HCT116 (cell line): ENCODE measurements around the gene POLN. TPM values are rescaled to one million over a fixed set of nuclear protein-coding genes. Genes with fewer than 3 reads are reported as not detected.

Experiments used
- ATAC-seq: fragments of 200-7000 bp; cut with Tn5 transposase; 2 replicates; pipeline ENCODE4 v1.9.1; 2020; ENCODE audit warnings: mild to moderate bottlenecking, moderate library complexity
- BruUV-seq: library from RNA; stranded (reverse); fragments of 400-500 nt; replicated peaks from 2 replicates; lab custom pipeline; 2021; lab: Mats Ljungman, UMichigan
- CTCF ChIA-PET: fragments of 300-600 bp; sonication (Branson Sonifier 250); formaldehyde crosslinking; loops from one replicate; lab custom pipeline; 2021; ENCODE audit warnings: antibody characterized with exemption; lab: Charles Lee
- POLR2A ChIA-PET: fragments of 300-600, 350-600 bp; sonication (Branson Sonifier 250); formaldehyde crosslinking; loops from one replicate; lab custom pipeline; 2021; ENCODE audit warnings: antibody characterized with exemption; lab: Charles Lee
- RAD21 ChIA-PET, 2 experiments: fragments of 300-600 bp; sonication (Branson Sonifier 250); formaldehyde crosslinking; loops; one replicate each; lab custom pipeline; 2023; ENCODE audit warnings: low total read pairs in 2 of 2; ENCODE audit not compliant: uncharacterized antibody in 2 of 2, unreplicated experiment in 2 of 2, low non-redundant PET in 1 of 2; lab: Charles Lee
- DNase-seq: peaks from one replicate; pipeline ENCODE4 v3.0.0-alpha.2; 2010; ENCODE audit warnings: low read depth, low spot score
- H2AFZ ChIP-seq: fragments of 200-600 bp; shearing (Covaris generic), sonication (generic); 2 replicates; pipeline ENCODE4 v1.6.1; 2017; ENCODE audit warnings: low read depth, mixed run types, mixed read lengths, antibody characterized with exemption, low read length; ENCODE audit not compliant: poor library complexity, severe bottlenecking
- H3K27ac ChIP-seq: 2 replicates; pipeline ENCODE4 v1.5.1; 2012; ENCODE audit warnings: low read depth, low read length
- H3K27me3 ChIP-seq: fragments of 200-600 bp; sonication (generic); 2 replicates; pipeline ENCODE4 v1.6.1; 2016; ENCODE audit warnings: mixed run types, low read length, mixed read lengths; ENCODE audit not compliant: insufficient read depth
- H3K36me3 ChIP-seq, 2 experiments: fragments of 200-500 bp in 1 of 2; fragments of 200-600 bp in 1 of 2; sonication (Bioruptor generic) in 1 of 2; sonication (generic) in 1 of 2; 2 replicates each; pipeline versions ENCODE4 v1.5.1 to v1.6.1; 2014 to 2016; ENCODE audit warnings: low read length in 2 of 2, inconsistent platforms in 1 of 2, mixed read lengths in 1 of 2, mixed run types in 1 of 2; ENCODE audit not compliant: insufficient read depth in 2 of 2, control insufficient read depth in 1 of 2
- H3K4me1 ChIP-seq, 2 experiments: fragments of 200-600 bp in 1 of 2; sonication (generic) in 1 of 2; 2 replicates each; pipeline versions ENCODE4 v1.5.1 to v1.6.1; 2012 to 2017; ENCODE audit warnings: low read length in 2 of 2, inconsistent platforms in 1 of 2, mild to moderate bottlenecking in 1 of 2, mixed read lengths in 1 of 2, mixed run types in 1 of 2, moderate library complexity in 1 of 2; ENCODE audit not compliant: insufficient read depth in 2 of 2, control insufficient read depth in 1 of 2
- H3K4me2 ChIP-seq: fragments of 200-600 bp; sonication (generic); 2 replicates; pipeline ENCODE4 v1.6.1; 2017; ENCODE audit warnings: mixed run types, low read length, mixed read lengths
- H3K4me3 ChIP-seq, 2 experiments: fragments of 200-600 bp in 1 of 2; sonication (generic) in 1 of 2; replicated peaks in 1 of 2; 2 replicates each; pipeline ENCODE4 v1.5.1; 2011 to 2016; ENCODE audit warnings: low read length in 2 of 2, control low read depth in 1 of 2, low read depth in 1 of 2, mild to moderate bottlenecking in 1 of 2, mixed read lengths in 1 of 2, mixed run types in 1 of 2
- H3K79me2 ChIP-seq: fragments of 200-600 bp; sonication (generic); 2 replicates; pipeline ENCODE4 v1.6.1; 2017; ENCODE audit warnings: mild to moderate bottlenecking, mixed run types, low read length, moderate library complexity, mixed read lengths; ENCODE audit not compliant: insufficient read depth
- H3K9ac ChIP-seq: fragments of 200-600 bp; sonication (generic); 2 replicates; pipeline ENCODE4 v1.6.1; 2016; ENCODE audit warnings: low read length, mixed read lengths
- H3K9me2 ChIP-seq: fragments of 200-600 bp; sonication (generic), shearing (Covaris generic); 2 replicates; pipeline ENCODE4 v1.6.1; 2017; ENCODE audit warnings: mixed run types, mild to moderate bottlenecking, moderate library complexity; ENCODE audit not compliant: insufficient read depth
- H3K9me3 ChIP-seq, 2 experiments: fragments of 200-500 bp in 1 of 2; fragments of 200-600 bp in 1 of 2; sonication (Bioruptor generic) in 1 of 2; sonication (generic) in 1 of 2; 2 replicates each; pipeline ENCODE4 v1.6.1; 2014 to 2017; ENCODE audit warnings: low read length in 2 of 2, mixed read lengths in 2 of 2, inconsistent platforms in 1 of 2, low read depth in 1 of 2, mild to moderate bottlenecking in 1 of 2, mixed run types in 1 of 2, moderate library complexity in 1 of 2; ENCODE audit not compliant: control insufficient read depth in 1 of 2, insufficient read depth in 1 of 2
- H4K20me1 ChIP-seq: fragments of 200-600 bp; sonication (generic), shearing (Covaris generic); 2 replicates; pipeline ENCODE4 v1.6.1; 2017; ENCODE audit warnings: mixed run types, mild to moderate bottlenecking, moderate library complexity; ENCODE audit not compliant: insufficient read depth
- CBX3 ChIP-seq: IDR thresholded peaks from 2 replicates; pipeline ENCODE4 v1.6.1; 2012; ENCODE audit warnings: low read depth
- CEBPB ChIP-seq: IDR thresholded peaks from 2 replicates; pipeline ENCODE4 v1.6.1; 2012; ENCODE audit warnings: low read depth
- EGR1 ChIP-seq: IDR thresholded peaks from 2 replicates; pipeline ENCODE4 v1.6.1; 2012; ENCODE audit warnings: low read depth
- EZH2 ChIP-seq: fragments of 200-600 bp; sonication (generic); IDR thresholded peaks from 2 replicates; pipeline ENCODE4 v1.6.1; 2017; ENCODE audit warnings: antibody characterized with exemption, mixed run types
- MAX ChIP-seq: IDR thresholded peaks from 2 replicates; pipeline ENCODE4 v1.6.1; 2012
- POLR2AphosphoS5 ChIP-seq: IDR thresholded peaks from 2 replicates; pipeline ENCODE4 v1.6.1; 2011; ENCODE audit warnings: mild to moderate bottlenecking, low read depth, low read length, moderate library complexity
- RAD21 ChIP-seq: IDR thresholded peaks from 2 replicates; pipeline ENCODE4 v1.6.1; 2012; ENCODE audit warnings: low read depth, mild to moderate bottlenecking
- SIN3A ChIP-seq: IDR thresholded peaks from 2 replicates; pipeline ENCODE4 v1.6.1; 2012; ENCODE audit warnings: low read depth
- SP1 ChIP-seq: IDR thresholded peaks from 2 replicates; pipeline ENCODE4 v1.6.1; 2012; ENCODE audit warnings: low read depth
- SRF ChIP-seq: IDR thresholded peaks from 2 replicates; pipeline ENCODE4 v1.6.1; 2012; ENCODE audit warnings: low read depth
- TCF7L2 ChIP-seq: IDR thresholded peaks from 2 replicates; pipeline ENCODE4 v1.7.0; 2011; ENCODE audit warnings: borderline replicate concordance, inconsistent platforms; ENCODE audit not compliant: insufficient read depth, insufficient read length; ENCODE audit errors: extremely low read depth
- YY1 ChIP-seq: IDR thresholded peaks from 2 replicates; pipeline ENCODE4 v1.6.1; 2011; ENCODE audit warnings: low read length, low read depth, moderate library complexity, mild to moderate bottlenecking; ENCODE audit not compliant: insufficient replicate concordance; ENCODE audit errors: extremely low read depth
- ZFX ChIP-seq: fragments of 450-650 bp; IDR thresholded peaks from 2 replicates; pipeline ENCODE4 v1.6.1; 2017
- ZNF274 ChIP-seq: fragments of 200-500 bp; sonication (Bioruptor generic); IDR thresholded peaks from 2 replicates; pipeline ENCODE4 v1.6.1; 2014; ENCODE audit warnings: mild to moderate bottlenecking, low read depth, low read length, inconsistent platforms
- intact Hi-C: fragments of 100-400 bp; cut with micrococcal nuclease; formaldehyde crosslinking; loops from 2 replicates; pipeline ENCODE4 v1.10.0; 2022
- total RNA-seq: library from RNA; stranded (reverse); gene quantifications from one replicate; pipeline ENCODE4 v1.2.1, GENCODE V29; 2021; ENCODE audit not compliant: unreplicated experiment

The POLN gene
- total RNA-seq, 1 experiment from 2014 or later, result 3.1 TPM

- Histone ChIP-seq H4K20me1 (no peaks in the 10 kb centered on the region), H3K9ac (no peak overlapping the region), H3K4me2 (no peak overlapping the region), H3K9me3 (peaks cover 7 to 13% of the 10 kb centered on the region in 2 experiments; a peak in 3 of 4 replicates), H3K4me1 (no peaks in the 10 kb centered on the region), H3K9me2 (no peaks in the 10 kb centered on the region), H3K4me3 (no peak overlapping the region), H3K79me2 (no peaks in the 10 kb centered on the region), H3K36me3 (no peaks in the 10 kb centered on the region), H3K27ac (no peak overlapping the region), H2AFZ (no peak overlapping the region), H3K27me3 (no peaks in the 10 kb centered on the region)
- DNase-seq (no peak), ATAC-seq (no peak)
- CTCF ChIA-PET, result no interaction called here
- intact Hi-C loops, result no loop called here
- POLR2A ChIA-PET, result no interaction called here
- TF ChIP-seq CEBPB (no peak), YY1 (no peak), SIN3A (no peak), POLR2AphosphoS5 (no peak), RAD21 (no peak), SRF (no peak)
- no TSS peak for BruUV-seq
- RAD21 ChIA-PET, result no interaction called here
Observed at GRCh38 chr4:2102045-2102883, 139.7 kb downstream of the POLN start.

- H3K27me3 ChIP-seq, result no peaks in the 10 kb centered on the region
- H3K36me3 ChIP-seq, result no peaks in the 10 kb centered on the region
- no peaks in the 10 kb centered on the region for H4K20me1 ChIP-seq
- RAD21 ChIA-PET, result no interaction called here
- no peak overlapping the region for H2AFZ ChIP-seq
- CTCF ChIA-PET, result no interaction called here
- POLR2A ChIA-PET, result no interaction called here
- DNase-seq, result no peak
- no peaks in the 10 kb centered on the region for H3K79me2 ChIP-seq
- no peak overlapping the region for H3K4me2 ChIP-seq
- H3K9me3 ChIP-seq, result peaks cover 7 to 13% of the 10 kb centered on the region in 2 experiments; a peak in 3 of 4 replicates
- ATAC-seq, result no peak
- no peaks in the 10 kb centered on the region for H3K9me2 ChIP-seq
- peaks cover 5 to 6% of the 10 kb centered on the region in 2 experiments for H3K4me1 ChIP-seq
- BruUV-seq, result no TSS peak
- no peak overlapping the region for H3K27ac ChIP-seq
- intact Hi-C loops, result no loop called here
- TF ChIP-seq SP1 (no peak), MAX (no peak), ZFX (no peak), TCF7L2 (no peak), YY1 (no peak), ZNF274 (no peak), EGR1 (no peak), CEBPB (no peak), EZH2 (no peak), CBX3 (no peak)
- no peak overlapping the region for H3K9ac ChIP-seq
- H3K4me3 ChIP-seq, result no peak overlapping the region
Observed at GRCh38 chr4:2101346-2102044, 140.4 kb downstream of the POLN start.
